CD8-positive, alpha-beta memory T cell (primary cell): ENCODE data around the gene IKZF1. TPM values are rescaled to one million over a fixed set of nuclear protein-coding genes. Genes with fewer than 3 reads are reported as not detected.

Source experiments
- CTCF ChIA-PET: fragments of 350-600 bp; sonication (Branson Sonifier 250); formaldehyde crosslinking; loops from one replicate; lab custom pipeline; 2021; ENCODE audit warnings: antibody characterized with exemption; lab: Charles Lee
- POLR2A ChIA-PET: fragments of 350-600 bp; sonication (Branson Sonifier 250); formaldehyde crosslinking; loops from one replicate; lab custom pipeline; 2021; ENCODE audit warnings: antibody characterized with exemption; lab: Charles Lee
- DNase-seq, 5 donors: peaks; one replicate each; pipeline versions ENCODE4 v3.0.0 to v3.0.0-alpha.2; 2020 to 2022; ENCODE audit warnings: mixed read lengths in 1 of 5
- H3K27ac ChIP-seq: one replicate; pipeline ENCODE4 v1.7.0; 2013; ENCODE audit warnings: low read depth, mild to moderate bottlenecking, low read length, moderate library complexity
- H3K27me3 ChIP-seq: 2 replicates; pipeline ENCODE4 v1.7.0; 2013; ENCODE audit warnings: low read length, mild to moderate bottlenecking; ENCODE audit not compliant: insufficient read depth, poor library complexity, severe bottlenecking
- H3K36me3 ChIP-seq: 2 replicates; pipeline ENCODE4 v1.7.0; 2013; ENCODE audit warnings: mild to moderate bottlenecking, low read length, moderate library complexity; ENCODE audit not compliant: insufficient read depth
- H3K4me1 ChIP-seq: 2 replicates; pipeline ENCODE4 v1.7.0; 2013; ENCODE audit warnings: mild to moderate bottlenecking, low read length, moderate library complexity; ENCODE audit not compliant: insufficient read depth
- H3K4me3 ChIP-seq: 2 replicates; pipeline ENCODE4 v1.7.0; 2013; ENCODE audit warnings: mild to moderate bottlenecking, low read length
- H3K9me3 ChIP-seq: 2 replicates; pipeline ENCODE4 v1.7.0; 2013; ENCODE audit warnings: mild to moderate bottlenecking, low read length
- H3K27ac Mint-ChIP-seq, 8 donors: one replicate each; pipeline ENCODE4 v1.8.0; 2020 to 2021; ENCODE audit warnings: mixed read lengths in 8 of 8, mild to moderate bottlenecking in 6 of 8, inconsistent platforms in 3 of 8, moderate library complexity in 3 of 8
- H3K27me3 Mint-ChIP-seq, 2 donors: one replicate each; pipeline ENCODE4 v1.8.0; 2020 to 2021; ENCODE audit warnings: mixed read lengths in 2 of 2, mild to moderate bottlenecking in 1 of 2, moderate library complexity in 1 of 2
- H3K36me3 Mint-ChIP-seq, 3 donors: one replicate each; pipeline ENCODE4 v1.8.0; 2020 to 2021; ENCODE audit warnings: mixed read lengths in 3 of 3, inconsistent platforms in 1 of 3, mild to moderate bottlenecking in 1 of 3
- H3K4me1 Mint-ChIP-seq, 3 donors: one replicate each; pipeline ENCODE4 v1.8.0; 2020 to 2021; ENCODE audit warnings: mixed read lengths in 3 of 3, inconsistent platforms in 1 of 3, mild to moderate bottlenecking in 1 of 3
- H3K4me3 Mint-ChIP-seq, 7 donors: one replicate each; pipeline ENCODE4 v1.8.0; 2020 to 2021; ENCODE audit warnings: mixed read lengths in 7 of 7, mild to moderate bottlenecking in 6 of 7, moderate library complexity in 4 of 7, inconsistent platforms in 2 of 7
- H3K9me3 Mint-ChIP-seq, 5 donors: one replicate each; pipeline ENCODE4 v1.8.0; 2020 to 2022; ENCODE audit warnings: mixed read lengths in 5 of 5, mild to moderate bottlenecking in 3 of 5, moderate library complexity in 2 of 5, inconsistent platforms in 1 of 5
- polyA plus RNA-seq: library from polyadenylated mRNA; unstranded; fragments of 300-500 nt; fragmentation: Illumina TruSeq; gene quantifications from one replicate; pipeline ENCODE4 v1.2.3, GENCODE V29; 2021
- total RNA-seq, 2 experiments: library from RNA; stranded (reverse); gene quantifications; one replicate each; pipeline ENCODE4 v1.2.3, GENCODE V29; 2021

The IKZF1 gene
- total and polyA plus RNA-seq, 3 experiments from 2014 or later: 225 to 238 (median 226) TPM

- H3K4me1 ChIP-seq: peaks cover 97% of the 10 kb centered on the region
Measured at GRCh38 chr7:50356945-50357268, 52.4 kb downstream of the IKZF1 start.

DNA sequence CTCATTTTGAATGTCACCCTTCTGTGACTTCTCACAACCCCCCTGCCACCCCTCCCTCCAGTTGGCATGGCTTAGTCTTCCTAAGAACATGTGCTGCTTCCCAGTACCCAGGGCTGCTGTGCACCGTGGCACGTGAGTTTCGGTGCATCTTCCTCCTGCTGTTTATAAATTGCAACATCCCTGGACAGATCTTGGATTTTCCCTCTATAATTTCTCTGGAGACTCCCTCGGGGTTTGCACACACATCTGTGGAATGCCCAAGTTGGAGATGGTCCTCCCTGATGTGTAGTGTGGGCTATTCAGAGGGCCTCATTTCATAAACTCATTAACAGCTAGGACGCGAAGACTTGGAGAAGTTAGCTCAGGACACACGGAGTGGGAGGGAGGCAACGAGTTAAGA is 52.9 kb downstream of the IKZF1 start:
- Histone ChIP-seq H3K4me3 (no peak overlapping the region), H3K36me3 (peaks cover 36% of the 10 kb centered on the region), H3K9me3 (no peaks in the 10 kb centered on the region), H3K27ac (peak overlapping the region; percentile 45), H3K27me3 (no peaks in the 10 kb centered on the region), H3K4me1 (peaks cover 97% of the 10 kb centered on the region)
- Mint-ChIP-seq H3K4me1 (peaks cover 90 to 99% (median 98%) of the 10 kb centered on the region in 3 donors), H3K27ac (peak overlapping the region in 7 of 8 donors; percentile 97 to 100 (median 100)), H3K9me3 (no peaks in the 10 kb centered on the region), H3K27me3 (no peaks in the 10 kb centered on the region), H3K4me3 (peak overlapping the region in 6 of 7 donors; percentile 52 to 88 (median 76)), H3K36me3 (peaks cover 7 to 88% (median 35%) of the 10 kb centered on the region in 3 donors)
- peak in 1 of 5 donors; percentile 38 for DNase-seq
- ChIA-PET POLR2A (interaction anchor here (1.0 to 12.0 kb wide), 4 partner anchors 11 to 152 kb away, joined by 3 to 136 read pairs (median 23); no protein-coding TSS in a partner anchor), CTCF (interaction anchor here (0.8 to 40.0 kb wide), 5 partner anchors 10 to 42 kb away, joined by 3 to 815 read pairs (median 16); partner anchors contain the start of gene IKZF1)

More at GRCh38 chr7:50356945-50357268, 52.4 kb downstream of the IKZF1 start:
- H3K9me3 ChIP-seq: no peaks in the 10 kb centered on the region
- peak overlapping the region; percentile 6 to 88 (median 53) for H3K4me3 Mint-ChIP-seq
- H3K4me1 Mint-ChIP-seq: peaks cover 90 to 99% (median 98%) of the 10 kb centered on the region in 3 donors
- no peak for DNase-seq
- H3K36me3 ChIP-seq: peaks cover 36% of the 10 kb centered on the region
- peak overlapping the region in 7 of 8 donors; percentile 97 to 100 (median 100) for H3K27ac Mint-ChIP-seq
- H3K4me3 ChIP-seq: peak overlapping the region; percentile 17
- H3K36me3 Mint-ChIP-seq: peaks cover 7 to 88% (median 37%) of the 10 kb centered on the region in 3 donors
- H3K27ac ChIP-seq: peak overlapping the region; percentile 45
- CTCF ChIA-PET: interaction anchor here (2.3 to 40.0 kb wide), 3 partner anchors 11 to 41 kb away, joined by 7 to 815 read pairs (median 16); partner anchors contain the start of gene IKZF1
- no peaks in the 10 kb centered on the region for H3K27me3 ChIP-seq
- H3K9me3 Mint-ChIP-seq: no peaks in the 10 kb centered on the region
- no peaks in the 10 kb centered on the region for H3K27me3 Mint-ChIP-seq
- POLR2A ChIA-PET: interaction anchor here (3.1 to 6.1 kb wide), 2 partner anchors 10 kb away, joined by 12 to 42 read pairs; no protein-coding TSS in a partner anchor

DNA sequence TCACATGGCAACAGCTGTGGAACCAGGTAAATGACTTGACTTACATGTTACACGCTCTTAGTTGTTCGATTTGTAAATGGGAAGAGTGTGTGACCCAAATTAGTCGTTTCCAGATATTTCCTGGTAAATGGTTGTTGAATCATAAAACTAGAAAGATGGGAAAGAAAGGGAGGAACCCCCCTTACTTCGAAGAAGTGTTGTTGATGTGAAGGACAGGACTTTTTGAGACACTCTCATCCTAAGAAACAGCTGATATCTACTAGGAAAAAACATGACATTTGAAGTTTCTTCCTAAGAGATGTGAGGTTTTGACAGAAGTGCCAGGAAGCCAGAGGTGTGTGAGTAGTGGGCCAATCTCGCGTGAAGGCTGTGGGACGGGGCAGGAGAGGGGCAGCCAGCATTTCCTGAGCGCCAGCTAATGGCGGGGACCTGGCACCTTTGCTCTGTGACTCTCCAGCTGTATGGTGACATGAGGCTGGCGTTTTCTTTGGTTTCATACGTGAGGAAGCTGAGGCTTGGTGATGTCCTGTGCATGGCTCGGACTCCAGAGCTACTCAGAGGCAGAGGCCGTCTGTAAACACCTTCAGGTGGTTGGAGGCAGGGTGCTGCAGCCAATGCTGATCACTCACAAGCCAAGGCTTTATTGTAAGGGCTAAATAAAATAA is 53.7 kb downstream of the IKZF1 start:
- peak overlapping the region; percentile 36 to 78 (median 75) for H3K4me3 Mint-ChIP-seq
- no peaks in the 10 kb centered on the region for H3K27me3 Mint-ChIP-seq
- H3K9me3 Mint-ChIP-seq: no peaks in the 10 kb centered on the region
- peaks cover 15 to 92% (median 43%) of the 10 kb centered on the region in 3 donors for H3K36me3 Mint-ChIP-seq
- H3K4me1 ChIP-seq: peaks cover 98% of the 10 kb centered on the region
- H3K36me3 ChIP-seq: peaks cover 37% of the 10 kb centered on the region
- H3K4me3 ChIP-seq: peak overlapping the region; percentile 21
- peaks cover 93 to 99% (median 98%) of the 10 kb centered on the region in 3 donors for H3K4me1 Mint-ChIP-seq
- no peaks in the 10 kb centered on the region for H3K9me3 ChIP-seq
- CTCF ChIA-PET: interaction anchor here (0.8 to 40.0 kb wide), 8 partner anchors 8 to 152 kb away, joined by 3 to 815 read pairs (median 20); partner anchors contain the start of gene IKZF1
- POLR2A ChIA-PET: interaction anchor here (1.0 to 12.0 kb wide), 6 partner anchors 8 to 153 kb away, joined by 3 to 136 read pairs (median 4); no protein-coding TSS in a partner anchor
- H3K27ac ChIP-seq: peak overlapping the region; percentile 45
- H3K27ac Mint-ChIP-seq: peak overlapping the region in 7 of 8 donors; percentile 97 to 100 (median 100)
- H3K27me3 ChIP-seq: no peaks in the 10 kb centered on the region
- no peak for DNase-seq

DNA sequence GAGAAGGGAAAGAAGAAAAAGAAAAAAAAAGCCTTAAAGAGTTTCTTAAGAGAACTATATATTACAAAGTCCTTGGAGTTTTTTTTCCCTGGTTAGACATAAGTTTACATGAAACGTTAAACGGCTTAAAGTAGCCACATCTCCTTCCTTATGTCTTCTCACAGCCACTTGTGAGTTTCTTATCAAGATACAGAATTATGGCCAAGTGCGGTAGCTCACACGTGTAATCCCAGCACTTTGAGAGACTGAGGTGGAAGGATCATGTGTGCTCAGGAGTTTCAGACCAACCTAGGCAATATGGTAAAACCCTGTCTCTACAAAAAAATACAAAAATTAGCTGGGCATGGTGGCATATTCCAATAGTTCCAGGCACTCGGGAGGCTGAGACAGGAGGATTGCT is 54.3 kb downstream of the IKZF1 start:
- ChIA-PET POLR2A (interaction anchor here (0.6 to 12.0 kb wide), 8 partner anchors 8 to 153 kb away, joined by 3 to 136 read pairs (median 4); no protein-coding TSS in a partner anchor), CTCF (interaction anchor here (1.0 to 40.0 kb wide), 8 partner anchors 9 to 153 kb away, joined by 3 to 815 read pairs (median 20); partner anchors contain the start of gene IKZF1)
- Histone ChIP-seq H3K27me3 (no peaks in the 10 kb centered on the region), H3K4me3 (no peak overlapping the region), H3K4me1 (peaks cover 98% of the 10 kb centered on the region), H3K9me3 (no peaks in the 10 kb centered on the region), H3K36me3 (peaks cover 36% of the 10 kb centered on the region), H3K27ac (peak overlapping the region; percentile 45)
- peak overlapping the region; percentile 36 to 82 (median 76) for H3K4me3 Mint-ChIP-seq
- peaks cover 15 to 92% (median 45%) of the 10 kb centered on the region in 3 donors for H3K36me3 Mint-ChIP-seq
- H3K4me1 Mint-ChIP-seq: peaks cover 93 to 99% (median 98%) of the 10 kb centered on the region in 3 donors
- no peaks in the 10 kb centered on the region for H3K9me3 Mint-ChIP-seq
- H3K27me3 Mint-ChIP-seq: no peaks in the 10 kb centered on the region
- H3K27ac Mint-ChIP-seq: peak overlapping the region in 7 of 8 donors; percentile 97 to 100 (median 100)
- DNase-seq: no peak

DNA sequence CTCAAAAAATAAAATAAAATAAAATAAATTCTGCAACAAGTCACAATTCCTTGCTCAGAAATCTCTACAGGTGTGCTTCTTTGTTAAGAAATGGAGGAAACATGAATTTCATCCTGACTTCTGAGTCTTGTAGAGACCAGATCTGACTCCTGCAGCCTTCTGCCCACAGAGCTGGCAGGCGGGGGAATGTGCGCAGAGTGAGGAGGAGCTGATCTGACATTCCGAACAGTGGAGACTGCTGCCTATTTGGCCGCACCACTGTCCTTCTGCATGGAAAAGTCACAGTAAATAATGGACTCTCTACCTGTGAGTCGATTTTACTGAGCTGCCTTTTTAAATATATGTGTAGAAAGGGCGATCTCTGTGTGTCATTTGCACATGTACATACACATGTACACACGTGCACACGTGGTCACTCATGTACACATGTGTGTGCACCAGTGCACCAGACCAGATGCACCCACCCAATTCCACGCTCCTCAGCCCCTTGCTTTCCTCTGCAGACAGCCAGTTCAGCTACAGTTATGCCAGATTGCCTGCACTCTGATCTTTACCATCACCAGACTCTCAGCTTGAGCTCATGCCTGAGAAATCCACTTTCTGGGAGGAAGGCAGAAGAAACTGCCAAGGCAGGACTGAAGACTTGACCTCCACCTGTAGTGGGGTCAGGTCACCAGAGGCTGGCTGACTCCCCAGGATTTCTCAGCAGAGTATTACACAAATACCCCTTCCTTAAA is 54.9 kb downstream of the IKZF1 start:
- peak overlapping the region in 6 of 7 donors; percentile 53 to 85 (median 78) for H3K4me3 Mint-ChIP-seq
- peaks cover 93 to 99% (median 98%) of the 10 kb centered on the region in 3 donors for H3K4me1 Mint-ChIP-seq
- ChIA-PET POLR2A (interaction anchor here (0.6 to 12.0 kb wide), 10 partner anchors 9 to 267 kb away, joined by 3 to 136 read pairs (median 6); partner anchors contain the start of genes IKZF1 and ZPBP), CTCF (interaction anchor here (1.3 to 40.0 kb wide), 10 partner anchors 8 to 153 kb away, joined by 4 to 815 read pairs (median 16); partner anchors contain the start of gene IKZF1)
- H3K27me3 Mint-ChIP-seq: no peaks in the 10 kb centered on the region
- no peaks in the 10 kb centered on the region for H3K9me3 ChIP-seq
- H3K27ac ChIP-seq: peak overlapping the region; percentile 71
- peak overlapping the region in 7 of 8 donors; percentile 97 to 100 (median 100) for H3K27ac Mint-ChIP-seq
- no peaks in the 10 kb centered on the region for H3K9me3 Mint-ChIP-seq
- peak overlapping the region; percentile 14 for H3K4me3 ChIP-seq
- DNase-seq: peak in 1 of 5 donors; percentile 36
- peaks cover 98% of the 10 kb centered on the region for H3K4me1 ChIP-seq
- H3K36me3 Mint-ChIP-seq: peaks cover 15 to 87% (median 43%) of the 10 kb centered on the region in 3 donors
- H3K36me3 ChIP-seq: peaks cover 32% of the 10 kb centered on the region
- H3K27me3 ChIP-seq: no peaks in the 10 kb centered on the region

DNA sequence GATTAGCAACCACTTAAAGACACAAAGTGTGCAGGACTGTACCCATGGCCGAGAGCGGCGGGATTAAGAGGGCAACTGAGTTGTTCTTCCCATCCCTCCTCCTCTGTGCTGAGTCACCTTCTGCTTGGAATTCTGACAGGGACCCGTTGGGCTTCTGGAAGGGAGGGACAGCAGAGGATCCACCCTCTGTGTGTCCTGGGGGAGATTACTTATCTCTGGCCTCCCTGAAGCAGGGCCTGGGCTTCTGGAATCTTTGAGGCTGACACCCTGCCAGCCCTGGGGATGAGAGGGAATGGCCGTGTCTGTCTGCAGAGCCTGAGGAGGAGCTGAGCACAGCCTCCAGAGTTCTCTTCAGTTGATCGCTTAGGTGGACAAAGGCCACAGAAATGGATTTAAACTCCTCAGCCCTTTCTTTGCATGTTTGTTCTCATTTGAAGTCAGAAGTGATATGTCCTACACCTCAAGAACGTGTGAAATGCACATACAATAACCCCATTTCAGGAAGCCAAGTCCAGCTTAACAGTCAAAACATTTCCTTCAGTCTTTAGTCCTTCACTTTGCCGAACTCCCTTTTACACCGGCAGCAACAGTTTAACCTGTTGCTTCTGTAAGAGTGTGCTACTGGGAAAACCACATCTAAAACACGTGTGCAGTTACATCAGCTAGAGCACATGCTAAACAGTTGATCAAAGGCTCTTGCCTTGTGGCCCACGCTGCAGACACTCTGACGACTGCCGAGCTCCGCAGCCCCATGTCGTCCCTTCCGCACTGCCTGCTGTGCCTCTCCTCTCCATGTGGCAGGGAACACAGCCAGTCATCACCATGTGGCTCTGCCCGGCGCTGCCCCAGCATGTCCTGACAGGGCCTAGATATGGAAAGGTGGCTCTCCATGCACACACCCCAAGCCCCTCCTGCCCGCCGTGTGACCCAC is 55.7 kb downstream of the IKZF1 start:
- CTCF ChIA-PET: interaction anchor here (0.9 to 40.0 kb wide), 12 partner anchors 7 to 154 kb away, joined by 3 to 815 read pairs (median 14); partner anchors contain the start of gene IKZF1
- Mint-ChIP-seq H3K27me3 (no peaks in the 10 kb centered on the region), H3K27ac (peak overlapping the region in 7 of 8 donors; percentile 97 to 100 (median 100)), H3K36me3 (peaks cover 15 to 87% (median 46%) of the 10 kb centered on the region in 3 donors), H3K9me3 (no peaks in the 10 kb centered on the region), H3K4me1 (peaks cover 93 to 99% (median 98%) of the 10 kb centered on the region in 3 donors), H3K4me3 (peak overlapping the region; percentile 60 to 85 (median 76))
- peak; percentile 72 to 91 (median 87) for DNase-seq
- H3K4me1 ChIP-seq: peaks cover 98% of the 10 kb centered on the region
- no peaks in the 10 kb centered on the region for H3K9me3 ChIP-seq
- H3K27ac ChIP-seq: peak overlapping the region; percentile 71
- peak overlapping the region; percentile 14 for H3K4me3 ChIP-seq
- POLR2A ChIA-PET: interaction anchor here (0.8 to 12.0 kb wide), 14 partner anchors 8 to 267 kb away, joined by 3 to 136 read pairs (median 5); partner anchors contain the start of genes IKZF1 and ZPBP
- H3K36me3 ChIP-seq: peaks cover 31% of the 10 kb centered on the region
- no peaks in the 10 kb centered on the region for H3K27me3 ChIP-seq
